SK-N-SH (cell line): ENCODE data around the gene WDR81. TPM values are rescaled to one million over a fixed set of nuclear protein-coding genes. Genes with fewer than 3 reads are reported as not detected.

Experiments
- CTCF ChIA-PET: fragments of 300-600, 350-600 bp; formaldehyde crosslinking; extraction: SDS; loops from one replicate; lab custom pipeline; 2021; lab: Yijun Ruan, JAX
- POLR2A ChIA-PET: fragments of 350-600 bp; sonication (Branson Sonifier 250); formaldehyde crosslinking; extraction: SDS; loops from one replicate; lab custom pipeline; 2020; ENCODE audit warnings: antibody characterized with exemption, inconsistent platforms; lab: Yijun Ruan, JAX
- DNase-seq: peaks from one replicate; pipeline ENCODE4 v3.0.0; 2012
- H2AFZ ChIP-seq: fragments of 200-600 bp; sonication (generic); 2 replicates; pipeline ENCODE4 v1.8.1; 2016; ENCODE audit warnings: antibody characterized with exemption, mild to moderate bottlenecking, low read depth
- H3F3A ChIP-seq: fragments of 200-600 bp; sonication (generic); replicated peaks from 2 replicates; pipeline ENCODE3; 2016; ENCODE audit warnings: antibody characterized with exemption, mild to moderate bottlenecking; ENCODE audit not compliant: insufficient read depth
- H3K27ac ChIP-seq, 2 experiments: fragments of 200-500 bp in 1 of 2; fragments of 200-600 bp in 1 of 2; sonication (Bioruptor generic) in 1 of 2; sonication (generic), shearing (Covaris generic) in 1 of 2; 2 replicates each; pipeline versions ENCODE4 v1.5.1 to v1.6.1; 2014 to 2016; ENCODE audit warnings: low read depth in 2 of 2, inconsistent platforms in 1 of 2, low read length in 1 of 2, mild to moderate bottlenecking in 1 of 2, mixed read lengths in 1 of 2
- H3K27me3 ChIP-seq: fragments of 200-600 bp; sonication (generic), shearing (Covaris generic); 2 replicates; pipeline ENCODE4 v1.6.1; 2016; ENCODE audit warnings: mixed run types; ENCODE audit not compliant: insufficient read depth
- H3K36me3 ChIP-seq, 2 experiments: fragments of 200-500 bp in 1 of 2; fragments of 200-600 bp in 1 of 2; sonication (Bioruptor generic) in 1 of 2; sonication (generic) in 1 of 2; replicated peaks in 1 of 2; 2 replicates each; pipeline versions ENCODE3 to v1.5.1; 2014 to 2016; ENCODE audit warnings: low read length in 1 of 2, mild to moderate bottlenecking in 1 of 2; ENCODE audit not compliant: insufficient read depth in 2 of 2, control insufficient read depth in 1 of 2
- H3K4me1 ChIP-seq, 2 experiments: fragments of 200-500 bp in 1 of 2; fragments of 200-600 bp in 1 of 2; sonication (Bioruptor generic) in 1 of 2; sonication (generic), shearing (Covaris generic) in 1 of 2; 2 replicates each; pipeline versions ENCODE4 v1.5.1 to v1.6.1; 2014 to 2016; ENCODE audit warnings: low read depth in 1 of 2, low read length in 1 of 2, mixed run types in 1 of 2; ENCODE audit not compliant: insufficient read depth in 2 of 2, control insufficient read depth in 1 of 2
- H3K4me2 ChIP-seq: fragments of 200-600 bp; sonication (generic), shearing (Covaris generic); 2 replicates; pipeline ENCODE4 v1.6.1; 2017; ENCODE audit warnings: mixed run types
- H3K4me3 ChIP-seq, 2 experiments: fragments of 200-500 bp in 1 of 2; fragments of 200-600 bp in 1 of 2; sonication (Bioruptor generic) in 1 of 2; sonication (generic), shearing (Covaris generic) in 1 of 2; 2 replicates each; pipeline versions ENCODE4 v1.5.1 to v1.8.1; 2014 to 2016; ENCODE audit warnings: low read depth in 2 of 2, inconsistent platforms in 1 of 2, low read length in 1 of 2, mild to moderate bottlenecking in 1 of 2, mixed read lengths in 1 of 2, moderate library complexity in 1 of 2
- H3K79me2 ChIP-seq: fragments of 200-600 bp; sonication (generic); 2 replicates; pipeline ENCODE4 v1.8.1; 2017; ENCODE audit warnings: mild to moderate bottlenecking; ENCODE audit not compliant: insufficient read depth
- H3K9ac ChIP-seq: fragments of 200-600 bp; sonication (generic); 2 replicates; pipeline ENCODE4 v1.6.1; 2017; ENCODE audit warnings: mixed run types
- H3K9me2 ChIP-seq: fragments of 200-600 bp; sonication (generic); 2 replicates; pipeline ENCODE4 v1.6.1; 2017; ENCODE audit warnings: mixed run types
- H3K9me3 ChIP-seq: fragments of 200-600 bp; sonication (generic); 2 replicates; pipeline ENCODE4 v1.6.1; 2017; ENCODE audit warnings: mixed run types, mild to moderate bottlenecking, moderate library complexity
- H4K20me1 ChIP-seq: fragments of 200-600 bp; sonication (generic); 2 replicates; pipeline ENCODE4 v1.6.1; 2017; ENCODE audit warnings: mild to moderate bottlenecking, mixed run types; ENCODE audit not compliant: insufficient read depth
- CHD2 ChIP-seq: fragments of 150-350 bp; IDR thresholded peaks from 2 replicates; pipeline ENCODE4 v1.6.1; 2018; ENCODE audit warnings: low read length; ENCODE audit not compliant: partially characterized antibody
- CTCF ChIP-seq: fragments of 200-600 bp; sonication (generic); IDR thresholded peaks from 2 replicates; pipeline ENCODE4 v1.6.1; 2017; ENCODE audit warnings: antibody characterized with exemption, mild to moderate bottlenecking, moderate library complexity
- ELF1 ChIP-seq: IDR thresholded peaks from 2 replicates; pipeline ENCODE4 v1.4.0; 2012
- FOSL2 ChIP-seq: IDR thresholded peaks from 2 replicates; pipeline ENCODE4 v1.4.0; 2012; ENCODE audit warnings: low read depth, mild to moderate bottlenecking, moderate library complexity, borderline replicate concordance
- FOXM1 ChIP-seq: IDR thresholded peaks from 2 replicates; pipeline ENCODE4 v1.4.0; 2012; ENCODE audit warnings: low read depth, mild to moderate bottlenecking
- JUND ChIP-seq: IDR thresholded peaks from 2 replicates; pipeline ENCODE4 v1.4.0; 2012
- MEF2A ChIP-seq: IDR thresholded peaks from 2 replicates; pipeline ENCODE4 v1.4.0; 2012; ENCODE audit warnings: low read depth, borderline replicate concordance
- NFIC ChIP-seq: IDR thresholded peaks from 2 replicates; pipeline ENCODE4 v1.4.0; 2012; ENCODE audit warnings: borderline replicate concordance
- NRF1 ChIP-seq: IDR thresholded peaks from 2 replicates; pipeline ENCODE4 v1.6.1; 2012; ENCODE audit warnings: low read depth, mild to moderate bottlenecking, low read length
- POLR2AphosphoS5 ChIP-seq: IDR thresholded peaks from 2 replicates; pipeline ENCODE4 v1.6.1; 2012; ENCODE audit warnings: low read depth, low read length
- RAD21 ChIP-seq: IDR thresholded peaks from 2 replicates; pipeline ENCODE4 v1.6.1; 2012; ENCODE audit warnings: mild to moderate bottlenecking, low read length
- RFX5 ChIP-seq: IDR thresholded peaks from 2 replicates; pipeline ENCODE4 v1.6.1; 2012; ENCODE audit warnings: mild to moderate bottlenecking, improper control_type of control experiment, low read length
- SMC3 ChIP-seq: IDR thresholded peaks from 2 replicates; pipeline ENCODE4 v1.6.1; 2012; ENCODE audit warnings: low read depth, low read length, improper control_type of control experiment
- TAF1 ChIP-seq: IDR thresholded peaks from 2 replicates; pipeline ENCODE4 v1.6.1; 2012; ENCODE audit warnings: low read depth, mild to moderate bottlenecking, low read length, moderate library complexity, borderline replicate concordance
- TCF12 ChIP-seq: IDR thresholded peaks from 2 replicates; pipeline ENCODE4 v1.4.0; 2012
- TEAD4 ChIP-seq: IDR thresholded peaks from 2 replicates; pipeline ENCODE4 v1.4.0; 2012; ENCODE audit warnings: mild to moderate bottlenecking, borderline replicate concordance; ENCODE audit not compliant: insufficient read depth
- USF2 ChIP-seq: fragments of 150-350 bp; IDR thresholded peaks from 2 replicates; pipeline ENCODE4 v1.6.1; 2017; ENCODE audit warnings: antibody characterized with exemption, low read length, low read depth, borderline replicate concordance
- WGBS: methylation state at CpG from one replicate; pipeline ENCODE4 v1.1.6; 2017; ENCODE audit warnings: low lambda C conversion rate; 5-methylcytosine and 5-hydroxymethylcytosine counted together
- polyA plus RNA-seq, 3 experiments: library from polyadenylated mRNA; depleted of rRNA; stranded (reverse); fragments of >200 nt; gene quantifications; 2 replicates each; pipeline ENCODE4 v1.2.3, GENCODE V29; 2012
- TF ChIP-seq, protein P1 (sequence below): fragments of 150-350 bp; IDR thresholded peaks from 2 replicates; pipeline ENCODE4 v1.6.1; 2016; ENCODE audit warnings: mild to moderate bottlenecking, low read depth, low read length
- TF ChIP-seq, protein P2 (sequence below): IDR thresholded peaks from 2 replicates; pipeline ENCODE4 v1.4.0; 2012; ENCODE audit warnings: low read depth, borderline replicate concordance
- TF ChIP-seq, protein P3 (sequence below): IDR thresholded peaks from 2 replicates; pipeline ENCODE4; 2012

WDR81 gene
- polyA plus RNA-seq, 1 of the 3 experiments (the other 2 are of a cell fraction), result 9.3 TPM

DNA sequence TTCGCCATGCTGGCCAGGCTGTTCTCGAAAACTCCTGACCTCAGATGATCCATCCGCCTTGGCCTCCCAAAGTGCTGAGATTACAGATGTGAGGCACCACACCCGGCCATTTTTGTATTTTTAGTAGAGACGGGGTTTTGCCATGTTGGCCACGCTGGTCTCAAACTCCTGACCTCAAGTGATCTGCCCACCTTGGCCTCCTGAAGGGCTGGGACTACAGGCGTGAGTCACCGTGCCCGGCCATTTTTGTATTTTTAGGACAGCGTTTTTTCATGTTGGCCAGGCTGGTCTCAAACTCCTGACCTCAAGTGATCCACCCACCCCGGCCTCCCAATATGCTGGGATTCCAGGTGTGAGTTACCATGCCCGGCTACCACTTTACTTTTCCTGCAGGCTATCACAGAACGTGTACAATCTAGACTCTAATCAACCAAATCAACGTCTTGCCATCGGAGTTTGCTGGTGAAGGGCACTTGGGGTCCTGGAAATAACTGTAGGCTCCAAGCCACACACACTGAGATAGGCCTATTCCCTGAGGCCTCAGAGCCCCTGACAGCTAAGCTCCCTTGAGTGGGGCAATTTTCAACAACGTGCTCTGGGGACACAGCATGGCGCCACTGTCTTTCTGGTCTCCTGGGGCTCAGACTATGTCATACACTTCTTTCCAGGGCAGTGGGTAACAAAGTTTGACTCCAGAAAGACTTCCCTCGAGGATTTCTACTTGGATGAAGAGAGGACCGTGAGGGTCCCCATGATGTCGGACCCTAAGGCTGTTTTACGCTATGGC lies 50.1 kb downstream of the WDR81 start:
- Histone ChIP-seq H3K4me3 (no peak overlapping the region), H3K9ac (no peak overlapping the region), H3K4me2 (no peak overlapping the region), H4K20me1 (no peaks in the 10 kb centered on the region), H3K9me2 (no peaks in the 10 kb centered on the region)
- no peak for DNase-seq
- TF ChIP-seq, protein P1, sequence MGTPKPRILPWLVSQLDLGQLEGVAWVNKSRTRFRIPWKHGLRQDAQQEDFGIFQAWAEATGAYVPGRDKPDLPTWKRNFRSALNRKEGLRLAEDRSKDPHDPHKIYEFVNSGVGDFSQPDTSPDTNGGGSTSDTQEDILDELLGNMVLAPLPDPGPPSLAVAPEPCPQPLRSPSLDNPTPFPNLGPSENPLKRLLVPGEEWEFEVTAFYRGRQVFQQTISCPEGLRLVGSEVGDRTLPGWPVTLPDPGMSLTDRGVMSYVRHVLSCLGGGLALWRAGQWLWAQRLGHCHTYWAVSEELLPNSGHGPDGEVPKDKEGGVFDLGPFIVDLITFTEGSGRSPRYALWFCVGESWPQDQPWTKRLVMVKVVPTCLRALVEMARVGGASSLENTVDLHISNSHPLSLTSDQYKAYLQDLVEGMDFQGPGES, result no peak
- TF ChIP-seq ELF1 (no peak), RFX5 (no peak)
- TF ChIP-seq, all 33 proteins: peak for 0
- peaks cover 14 to 29% of the 10 kb centered on the region in 2 experiments for H3K36me3 ChIP-seq
- H3K27ac ChIP-seq, result no peak overlapping the region
- H3K9me3 ChIP-seq, result no peaks in the 10 kb centered on the region
- ChIA-PET CTCF (interaction anchor here (0.8 to 1.7 kb wide), 6 partner anchors 9 to 126 kb away, joined by 3 to 6 read pairs (median 4); no protein-coding TSS in a partner anchor), POLR2A (no interaction called here)
- peaks cover 0 to 5% of the 10 kb centered on the region in 2 experiments; a peak in 2 of 4 replicates for H3K4me1 ChIP-seq
- H3K27me3 ChIP-seq, result no peaks in the 10 kb centered on the region
- no peaks in the 10 kb centered on the region for H3K79me2 ChIP-seq
- H3F3A ChIP-seq, result peaks cover 8% of the 10 kb centered on the region
- no peak overlapping the region for H2AFZ ChIP-seq
- 94% methylated on average over 20 of the region's 21 CpGs for WGBS

- no peak for DNase-seq
- Histone ChIP-seq H2AFZ (no peak overlapping the region), H3F3A (peaks cover 22% of the 10 kb centered on the region), H3K4me2 (no peak overlapping the region), H3K27ac (no peak overlapping the region), H3K4me3 (no peak overlapping the region), H4K20me1 (no peaks in the 10 kb centered on the region), H3K27me3 (no peaks in the 10 kb centered on the region), H3K79me2 (no peaks in the 10 kb centered on the region), H3K9me3 (no peaks in the 10 kb centered on the region), H3K4me1 (peaks cover 6 to 12% of the 10 kb centered on the region in 2 experiments; a peak in 3 of 4 replicates), H3K36me3 (peaks cover 18 to 29% of the 10 kb centered on the region in 2 experiments), H3K9ac (no peak overlapping the region), H3K9me2 (no peaks in the 10 kb centered on the region)
- CTCF ChIA-PET, result interaction anchor here (1.1 to 1.7 kb wide), 2 partner anchors 10 to 55 kb away, joined by 4 to 6 read pairs; no protein-coding TSS in a partner anchor
- WGBS, result 91% methylated on average over 7 of the region's 10 CpGs
- POLR2A ChIA-PET, result interaction anchor here (0.6 kb wide), 1 partner anchor 52 kb away, joined by 6 read pairs; no protein-coding TSS in a partner anchor
- TF ChIP-seq TAF1 (no peak), CTCF (no peak), RAD21 (no peak), JUND (no peak), FOXM1 (no peak), TCF12 (no peak), SMC3 (no peak), MEF2A (no peak), TEAD4 (no peak), RFX5 (no peak), NRF1 (no peak), POLR2AphosphoS5 (no peak), USF2 (no peak), CHD2 (no peak), NFIC (no peak), FOSL2 (no peak)
- TF ChIP-seq, protein P2, sequence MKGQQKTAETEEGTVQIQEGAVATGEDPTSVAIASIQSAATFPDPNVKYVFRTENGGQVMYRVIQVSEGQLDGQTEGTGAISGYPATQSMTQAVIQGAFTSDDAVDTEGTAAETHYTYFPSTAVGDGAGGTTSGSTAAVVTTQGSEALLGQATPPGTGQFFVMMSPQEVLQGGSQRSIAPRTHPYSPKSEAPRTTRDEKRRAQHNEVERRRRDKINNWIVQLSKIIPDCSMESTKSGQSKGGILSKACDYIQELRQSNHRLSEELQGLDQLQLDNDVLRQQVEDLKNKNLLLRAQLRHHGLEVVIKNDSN, result no peak
- TF ChIP-seq, protein P3, sequence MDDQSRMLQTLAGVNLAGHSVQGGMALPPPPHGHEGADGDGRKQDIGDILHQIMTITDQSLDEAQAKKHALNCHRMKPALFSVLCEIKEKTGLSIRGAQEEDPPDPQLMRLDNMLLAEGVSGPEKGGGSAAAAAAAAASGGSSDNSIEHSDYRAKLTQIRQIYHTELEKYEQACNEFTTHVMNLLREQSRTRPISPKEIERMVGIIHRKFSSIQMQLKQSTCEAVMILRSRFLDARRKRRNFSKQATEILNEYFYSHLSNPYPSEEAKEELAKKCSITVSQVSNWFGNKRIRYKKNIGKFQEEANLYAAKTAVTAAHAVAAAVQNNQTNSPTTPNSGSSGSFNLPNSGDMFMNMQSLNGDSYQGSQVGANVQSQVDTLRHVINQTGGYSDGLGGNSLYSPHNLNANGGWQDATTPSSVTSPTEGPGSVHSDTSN, result no peak
- TF ChIP-seq, protein P1, result no peak
Observed at GRCh38 chr17:1776328-1776727, 51.8 kb downstream of the WDR81 start.
